GM23338 (cell line): ENCODE measurements around the gene KRTAP10-9. TPM values are rescaled to one million over a fixed set of nuclear protein-coding genes. Genes with fewer than 3 reads are reported as not detected.

ENCODE experiments used
- ATAC-seq: fragments of 200-7000 bp; cut with Tn5 transposase; 3 replicates; pipeline ENCODE4 v1.9.1; 2020
- DNase-seq: peaks from one replicate; pipeline ENCODE4 v3.0.0-alpha.2; 2015; ENCODE audit warnings: low spot score
- H2AFZ ChIP-seq: fragments of 200-600 bp; sonication (generic); 2 replicates; pipeline ENCODE4 v1.8.0; 2016; ENCODE audit warnings: antibody characterized with exemption, mild to moderate bottlenecking, moderate library complexity
- H3F3A ChIP-seq: fragments of 200-600 bp; sonication (generic); replicated peaks from 2 replicates; pipeline ENCODE4 v1.8.0; 2017; ENCODE audit warnings: antibody characterized with exemption, mixed run types, low read depth
- H3K27ac ChIP-seq: fragments of 200-600 bp; sonication (generic); 2 replicates; pipeline ENCODE4 v1.6.1; 2016; ENCODE audit warnings: low read depth
- H3K27me3 ChIP-seq: fragments of 200-600 bp; sonication (generic); 2 replicates; pipeline ENCODE4 v1.8.0; 2016; ENCODE audit warnings: mild to moderate bottlenecking, mixed run types, moderate library complexity; ENCODE audit not compliant: insufficient read depth
- H3K36me3 ChIP-seq: fragments of 200-600 bp; sonication (generic); 2 replicates; pipeline ENCODE4 v1.8.0; 2016; ENCODE audit warnings: mild to moderate bottlenecking; ENCODE audit not compliant: insufficient read depth
- H3K4me1 ChIP-seq: fragments of 200-600 bp; sonication (generic); 2 replicates; pipeline ENCODE4 v1.8.0; 2016; ENCODE audit warnings: mild to moderate bottlenecking, moderate library complexity; ENCODE audit not compliant: insufficient read depth
- H3K4me2 ChIP-seq: fragments of 200-600 bp; sonication (generic); 2 replicates; pipeline ENCODE4 v1.7.1; 2017; ENCODE audit warnings: mixed run types
- H3K4me3 ChIP-seq: fragments of 200-600 bp; sonication (generic); 2 replicates; pipeline ENCODE4 v1.6.1; 2016; ENCODE audit warnings: mixed run types
- H3K79me2 ChIP-seq: fragments of 200-600 bp; sonication (generic); replicated peaks from 2 replicates; pipeline ENCODE4 v1.8.0; 2017; ENCODE audit warnings: mild to moderate bottlenecking; ENCODE audit not compliant: insufficient read depth
- H3K9me2 ChIP-seq: fragments of 200-600 bp; sonication (generic); 2 replicates; pipeline ENCODE4 v1.8.0; 2017; ENCODE audit not compliant: insufficient read depth
- H4K20me1 ChIP-seq: fragments of 200-600 bp; sonication (generic); replicated peaks from 2 replicates; pipeline ENCODE4 v1.8.0; 2017; ENCODE audit warnings: mild to moderate bottlenecking; ENCODE audit not compliant: insufficient read depth
- H3K27ac Mint-ChIP-seq: 2 replicates; pipeline ENCODE4 v1.8.0; 2020; ENCODE audit warnings: inconsistent platforms, mild to moderate bottlenecking, moderate library complexity, mixed read lengths
- H3K27me3 Mint-ChIP-seq: 3 replicates; pipeline ENCODE4 v1.8.0; 2022; ENCODE audit warnings: low read depth, mild to moderate bottlenecking, moderate library complexity, mixed read lengths, inconsistent platforms; ENCODE audit not compliant: insufficient read depth, poor library complexity
- H3K36me3 Mint-ChIP-seq: 3 replicates; pipeline ENCODE4 v1.8.0; 2021; ENCODE audit warnings: low read depth, mild to moderate bottlenecking, inconsistent platforms, moderate library complexity, mixed read lengths
- H3K4me1 Mint-ChIP-seq: 3 replicates; pipeline ENCODE4 v1.8.0; 2020; ENCODE audit warnings: mild to moderate bottlenecking, inconsistent platforms, mixed read lengths
- H3K4me3 Mint-ChIP-seq: 3 replicates; pipeline ENCODE4 v1.8.0; 2021; ENCODE audit warnings: moderate library complexity, mild to moderate bottlenecking, inconsistent platforms, mixed read lengths
- H3K9me3 Mint-ChIP-seq: 3 replicates; pipeline ENCODE4 v1.8.0; 2020; ENCODE audit warnings: moderate library complexity, mild to moderate bottlenecking, inconsistent platforms, mixed read lengths
- CTCF ChIP-seq, 2 experiments: fragments of 200-600 bp in 1 of 2; sonication (generic) in 1 of 2; conservative IDR thresholded peaks; 2 replicates each; pipeline versions ENCODE4 v1.5.1 to v1.6.1; 2016 to 2017; ENCODE audit warnings: antibody characterized with exemption in 2 of 2, low read depth in 2 of 2, mild to moderate bottlenecking in 2 of 2, moderate library complexity in 1 of 2
- JUNB ChIP-seq: IDR thresholded peaks from one replicate; pipeline ENCODE4 v1.6.1; 2016; ENCODE audit warnings: antibody characterized with exemption; ENCODE audit not compliant: unreplicated experiment
- NANOG ChIP-seq: IDR thresholded peaks from 2 replicates; pipeline ENCODE4 v1.6.1; 2016; ENCODE audit warnings: antibody characterized with exemption, borderline replicate concordance
- STAT1 ChIP-seq: IDR thresholded peaks from one replicate; pipeline ENCODE4 v1.6.1; 2016; ENCODE audit warnings: antibody characterized with exemption; ENCODE audit not compliant: unreplicated experiment
- ZNF114 ChIP-seq: fragments of 250-450 bp; sonication (Bioruptor Pico); IDR thresholded peaks from 2 replicates; pipeline ENCODE4 v1.5.0; 2020; ENCODE audit warnings: mild to moderate bottlenecking, moderate library complexity
- ZNF462 ChIP-seq: fragments of 250-450 bp; sonication (Bioruptor Pico); IDR thresholded peaks from 2 replicates; pipeline ENCODE4 v1.5.0; 2020; ENCODE audit warnings: mild to moderate bottlenecking, moderate library complexity
- polyA plus RNA-seq: library from polyadenylated mRNA; unstranded; fragments of >200 nt; fragmentation: Nextera tagmentation; extraction: Ambion mirVana; gene quantifications from 2 replicates; pipeline ENCODE4 v1.2.1, GENCODE V29; 2016
- total RNA-seq: library from RNA; depleted of rRNA; stranded (reverse); fragments of >200 nt; shearing (Covaris generic); gene quantifications from 2 replicates; pipeline ENCODE4 v1.2.3, GENCODE V29; 2014

The KRTAP10-9 gene
- total and polyA plus RNA-seq, 2 experiments from 2014 or later = not detected

GRCh38 chr21:44619886-44620285 is 7.0 kb upstream of the KRTAP10-9 start:
- no peak overlapping the region for H3K4me2 ChIP-seq
- H3K9me2 ChIP-seq = no peaks in the 10 kb centered on the region
- Mint-ChIP-seq H3K9me3 (peaks cover 52% of the 10 kb centered on the region), H3K27ac (no peak overlapping the region), H3K4me1 (peaks cover 23% of the 10 kb centered on the region; the same call in 2 of the 3 replicates), H3K27me3 (peaks cover 3% of the 10 kb centered on the region), H3K36me3 (peaks cover 33% of the 10 kb centered on the region), H3K4me3 (no peak overlapping the region)
- no peak overlapping the region for H3K4me3 ChIP-seq
- no peak overlapping the region for H2AFZ ChIP-seq
- TF ChIP-seq ZNF462 (CRISPR knock-in tag) (no peak), JUNB (no peak), CTCF (conservative IDR thresholded peaks at IDR 0.05; ENCODE audit: low read depth in 2 of 2) (no peak)
- H3F3A ChIP-seq = no peaks in the 10 kb centered on the region
- no peak overlapping the region for H3K27ac ChIP-seq
- H3K36me3 ChIP-seq = no peaks in the 10 kb centered on the region; the same call in 1 of the 2 replicates
- H3K27me3 ChIP-seq = no peaks in the 10 kb centered on the region
- ATAC-seq (no peak), DNase-seq (no peak)
- no peaks in the 10 kb centered on the region for H3K4me1 ChIP-seq
- no peaks in the 10 kb centered on the region for H3K79me2 ChIP-seq
- H4K20me1 ChIP-seq = no peaks in the 10 kb centered on the region

- DNase-seq (no peak), ATAC-seq (no peak)
- Histone ChIP-seq H3K4me3 (no peak overlapping the region), H4K20me1 (no peaks in the 10 kb centered on the region), H3K9me2 (no peaks in the 10 kb centered on the region), H3K36me3 (no peaks in the 10 kb centered on the region; the same call in 1 of the 2 replicates), H2AFZ (no peak overlapping the region), H3K4me2 (no peak overlapping the region), H3F3A (no peaks in the 10 kb centered on the region), H3K27me3 (no peaks in the 10 kb centered on the region), H3K79me2 (no peaks in the 10 kb centered on the region), H3K27ac (no peak overlapping the region), H3K4me1 (no peaks in the 10 kb centered on the region)
- Mint-ChIP-seq H3K9me3 (peaks cover 54% of the 10 kb centered on the region), H3K27me3 (peaks cover 8% of the 10 kb centered on the region), H3K4me3 (no peak overlapping the region), H3K4me1 (peaks cover 3% of the 10 kb centered on the region; the same call in 1 of the 3 replicates), H3K36me3 (peaks cover 32% of the 10 kb centered on the region), H3K27ac (no peak overlapping the region)
- no peak for TF ChIP-seq ZNF114 (CRISPR knock-in tag)
- TF ChIP-seq CTCF (conservative IDR thresholded peaks at IDR 0.05; ENCODE audit: low read depth in 2 of 2) = no peak
- no peak for TF ChIP-seq JUNB
- TF ChIP-seq STAT1 = no peak
- TF ChIP-seq NANOG = no peak
Measured at GRCh38 chr21:44623575-44623974, 3.3 kb upstream of the KRTAP10-9 start.
